IMR-90 (cell line): ENCODE results near the gene TRIM22.

ENCODE experiments used
- BHLHE40 ChIP-seq: fragments of 150-350 bp; IDR thresholded peaks from 2 replicates; pipeline ENCODE4 v1.6.1; 2016; ENCODE audit warnings: mild to moderate bottlenecking, low read depth, low read length
- CEBPB ChIP-seq: IDR thresholded peaks from 2 replicates; pipeline ENCODE4 v1.6.1; 2012; ENCODE audit warnings: low read depth, low read length, improper control_type of control experiment
- FOS ChIP-seq: fragments of 150-350 bp; IDR thresholded peaks from 2 replicates; pipeline ENCODE4 v1.6.1; 2016; ENCODE audit warnings: low read depth, low read length
- MAZ ChIP-seq: IDR thresholded peaks from 2 replicates; pipeline ENCODE4 v1.6.1; 2012; ENCODE audit warnings: low read depth, mild to moderate bottlenecking, low read length, improper control_type of control experiment, moderate library complexity, borderline replicate concordance
- POLR2A ChIP-seq: IDR thresholded peaks from 2 replicates; pipeline ENCODE4 v1.6.1; 2012; ENCODE audit warnings: mild to moderate bottlenecking, low read depth, low read length
- RAD21 ChIP-seq: IDR thresholded peaks from 2 replicates; pipeline ENCODE4 v1.6.1; 2012; ENCODE audit warnings: low read length, improper control_type of control experiment
- RFX5 ChIP-seq: IDR thresholded peaks from 2 replicates; pipeline ENCODE4 v1.8.0; 2012; ENCODE audit warnings: low read depth, mild to moderate bottlenecking, low read length, moderate library complexity
- TF ChIP-seq, protein P1 (sequence below): conservative IDR thresholded peaks from 2 replicates; pipeline ENCODE4 v1.5.1; 2012; ENCODE audit warnings: mild to moderate bottlenecking, low read depth, low read length, improper control_type of control experiment
- TF ChIP-seq, protein P2 (sequence below): fragments of 150-350 bp; IDR thresholded peaks from 2 replicates; pipeline ENCODE4 v1.6.1; 2016; ENCODE audit warnings: low read depth, mild to moderate bottlenecking, low read length, moderate library complexity, borderline replicate concordance

DNA sequence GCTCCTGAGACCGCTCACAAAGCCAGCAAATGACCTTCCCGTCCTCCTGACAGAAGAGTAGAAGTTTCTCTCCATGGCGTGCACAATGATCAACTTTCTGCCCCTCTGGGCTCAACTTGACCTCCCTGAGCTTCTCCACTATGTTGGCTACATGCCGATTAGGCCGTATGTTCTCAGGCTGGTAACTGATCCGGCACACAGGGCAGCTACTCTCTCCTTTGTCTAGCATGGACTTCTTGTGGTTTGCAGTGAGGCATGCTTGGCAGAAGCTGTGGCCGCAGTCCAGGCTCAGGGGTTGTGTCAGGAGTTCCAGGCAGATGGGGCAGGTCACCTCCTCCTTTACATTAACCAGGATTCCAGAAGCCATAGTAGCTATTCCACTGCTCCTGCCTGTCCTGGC is 9.8 kb upstream of the TRIM22 start:
- TF ChIP-seq, protein P1, sequence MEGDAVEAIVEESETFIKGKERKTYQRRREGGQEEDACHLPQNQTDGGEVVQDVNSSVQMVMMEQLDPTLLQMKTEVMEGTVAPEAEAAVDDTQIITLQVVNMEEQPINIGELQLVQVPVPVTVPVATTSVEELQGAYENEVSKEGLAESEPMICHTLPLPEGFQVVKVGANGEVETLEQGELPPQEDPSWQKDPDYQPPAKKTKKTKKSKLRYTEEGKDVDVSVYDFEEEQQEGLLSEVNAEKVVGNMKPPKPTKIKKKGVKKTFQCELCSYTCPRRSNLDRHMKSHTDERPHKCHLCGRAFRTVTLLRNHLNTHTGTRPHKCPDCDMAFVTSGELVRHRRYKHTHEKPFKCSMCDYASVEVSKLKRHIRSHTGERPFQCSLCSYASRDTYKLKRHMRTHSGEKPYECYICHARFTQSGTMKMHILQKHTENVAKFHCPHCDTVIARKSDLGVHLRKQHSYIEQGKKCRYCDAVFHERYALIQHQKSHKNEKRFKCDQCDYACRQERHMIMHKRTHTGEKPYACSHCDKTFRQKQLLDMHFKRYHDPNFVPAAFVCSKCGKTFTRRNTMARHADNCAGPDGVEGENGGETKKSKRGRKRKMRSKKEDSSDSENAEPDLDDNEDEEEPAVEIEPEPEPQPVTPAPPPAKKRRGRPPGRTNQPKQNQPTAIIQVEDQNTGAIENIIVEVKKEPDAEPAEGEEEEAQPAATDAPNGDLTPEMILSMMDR, result no peak
- TF ChIP-seq FOS (no peak), POLR2A (no peak), CEBPB (no peak), RFX5 (no peak), BHLHE40 (no peak), RAD21 (no peak), MAZ (no peak)
- TF ChIP-seq, protein P2, sequence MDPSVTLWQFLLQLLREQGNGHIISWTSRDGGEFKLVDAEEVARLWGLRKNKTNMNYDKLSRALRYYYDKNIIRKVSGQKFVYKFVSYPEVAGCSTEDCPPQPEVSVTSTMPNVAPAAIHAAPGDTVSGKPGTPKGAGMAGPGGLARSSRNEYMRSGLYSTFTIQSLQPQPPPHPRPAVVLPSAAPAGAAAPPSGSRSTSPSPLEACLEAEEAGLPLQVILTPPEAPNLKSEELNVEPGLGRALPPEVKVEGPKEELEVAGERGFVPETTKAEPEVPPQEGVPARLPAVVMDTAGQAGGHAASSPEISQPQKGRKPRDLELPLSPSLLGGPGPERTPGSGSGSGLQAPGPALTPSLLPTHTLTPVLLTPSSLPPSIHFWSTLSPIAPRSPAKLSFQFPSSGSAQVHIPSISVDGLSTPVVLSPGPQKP, result no peak
